RWPE1 (cell line): ENCODE results near the gene CCND3.

Experiments
- CTCF ChIA-PET: fragments of 350-600 bp; sonication (Branson Sonifier 250); formaldehyde crosslinking; extraction: SDS; loops from one replicate; lab custom pipeline; 2021; lab: Yijun Ruan, JAX
- POLR2A ChIA-PET: fragments of 400-600 bp; formaldehyde crosslinking; extraction: SDS; loops from one replicate; lab custom pipeline; 2020; ENCODE audit warnings: antibody characterized with exemption; ENCODE audit not compliant: low non-redundant PET; lab: Yijun Ruan, JAX
- DNase-seq: peaks from one replicate; pipeline ENCODE4 v3.0.0; 2012; ENCODE audit warnings: low spot score
- H3K27ac ChIP-seq: fragments of 450-650 bp; 2 replicates; pipeline ENCODE4 v1.5.1; 2017
- TF ChIP-seq, protein P1 (sequence below): fragments of 450-650 bp; conservative IDR thresholded peaks from 2 replicates; pipeline ENCODE4 v1.5.1; 2017; ENCODE audit warnings: low read depth, mild to moderate bottlenecking

The CCND3 gene

DNA sequence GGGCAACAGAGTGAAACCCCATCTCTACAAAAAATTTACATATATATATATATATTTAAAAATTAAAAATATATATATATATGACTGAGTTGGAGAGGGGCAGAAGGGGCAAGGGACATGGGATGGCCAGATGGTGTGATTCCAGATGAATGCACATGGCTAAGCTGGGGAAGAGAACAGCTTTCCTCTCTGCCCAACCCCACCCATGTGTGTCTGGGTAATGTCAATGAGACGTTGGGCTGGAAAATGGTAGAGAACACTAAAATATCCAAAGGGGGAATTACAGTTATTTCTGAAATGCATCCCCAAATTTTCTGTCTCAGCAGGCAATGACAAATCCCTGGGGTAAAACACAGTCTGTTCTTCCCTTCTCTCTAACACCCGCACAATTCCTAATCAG is 31.2 kb upstream of the CCND3 start:
- TF ChIP-seq, protein P1, sequence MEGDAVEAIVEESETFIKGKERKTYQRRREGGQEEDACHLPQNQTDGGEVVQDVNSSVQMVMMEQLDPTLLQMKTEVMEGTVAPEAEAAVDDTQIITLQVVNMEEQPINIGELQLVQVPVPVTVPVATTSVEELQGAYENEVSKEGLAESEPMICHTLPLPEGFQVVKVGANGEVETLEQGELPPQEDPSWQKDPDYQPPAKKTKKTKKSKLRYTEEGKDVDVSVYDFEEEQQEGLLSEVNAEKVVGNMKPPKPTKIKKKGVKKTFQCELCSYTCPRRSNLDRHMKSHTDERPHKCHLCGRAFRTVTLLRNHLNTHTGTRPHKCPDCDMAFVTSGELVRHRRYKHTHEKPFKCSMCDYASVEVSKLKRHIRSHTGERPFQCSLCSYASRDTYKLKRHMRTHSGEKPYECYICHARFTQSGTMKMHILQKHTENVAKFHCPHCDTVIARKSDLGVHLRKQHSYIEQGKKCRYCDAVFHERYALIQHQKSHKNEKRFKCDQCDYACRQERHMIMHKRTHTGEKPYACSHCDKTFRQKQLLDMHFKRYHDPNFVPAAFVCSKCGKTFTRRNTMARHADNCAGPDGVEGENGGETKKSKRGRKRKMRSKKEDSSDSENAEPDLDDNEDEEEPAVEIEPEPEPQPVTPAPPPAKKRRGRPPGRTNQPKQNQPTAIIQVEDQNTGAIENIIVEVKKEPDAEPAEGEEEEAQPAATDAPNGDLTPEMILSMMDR = no peak
- POLR2A ChIA-PET = no interaction called here
- DNase-seq = no peak
- CTCF ChIA-PET = interaction anchor here (0.5 kb wide), 1 partner anchor 8 kb away, joined by 4 read pairs; no protein-coding TSS in a partner anchor
- no peak overlapping the region for H3K27ac ChIP-seq

DNA sequence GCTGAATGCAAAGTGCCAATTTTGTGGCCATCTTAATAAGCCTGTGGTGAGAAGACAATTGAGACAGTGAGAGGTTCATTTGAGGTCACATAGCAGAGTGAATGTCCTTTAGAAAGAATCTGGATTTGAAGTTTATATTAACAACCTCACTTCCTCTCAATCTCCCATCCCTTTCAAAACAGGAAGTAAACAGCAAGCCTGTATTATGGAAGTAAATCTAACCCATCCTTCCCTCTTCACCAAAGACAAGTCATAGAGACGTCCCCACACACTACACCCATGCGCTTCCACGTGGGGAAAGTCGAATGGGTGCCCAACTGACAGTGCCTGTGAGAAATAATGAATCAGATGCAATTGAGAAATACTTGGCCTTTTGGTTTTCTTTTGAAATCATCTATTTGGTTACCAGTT is 28.8 kb upstream of the CCND3 start:
- peak overlapping the region; percentile 40; the same call in 1 of the 2 replicates for H3K27ac ChIP-seq

DNA sequence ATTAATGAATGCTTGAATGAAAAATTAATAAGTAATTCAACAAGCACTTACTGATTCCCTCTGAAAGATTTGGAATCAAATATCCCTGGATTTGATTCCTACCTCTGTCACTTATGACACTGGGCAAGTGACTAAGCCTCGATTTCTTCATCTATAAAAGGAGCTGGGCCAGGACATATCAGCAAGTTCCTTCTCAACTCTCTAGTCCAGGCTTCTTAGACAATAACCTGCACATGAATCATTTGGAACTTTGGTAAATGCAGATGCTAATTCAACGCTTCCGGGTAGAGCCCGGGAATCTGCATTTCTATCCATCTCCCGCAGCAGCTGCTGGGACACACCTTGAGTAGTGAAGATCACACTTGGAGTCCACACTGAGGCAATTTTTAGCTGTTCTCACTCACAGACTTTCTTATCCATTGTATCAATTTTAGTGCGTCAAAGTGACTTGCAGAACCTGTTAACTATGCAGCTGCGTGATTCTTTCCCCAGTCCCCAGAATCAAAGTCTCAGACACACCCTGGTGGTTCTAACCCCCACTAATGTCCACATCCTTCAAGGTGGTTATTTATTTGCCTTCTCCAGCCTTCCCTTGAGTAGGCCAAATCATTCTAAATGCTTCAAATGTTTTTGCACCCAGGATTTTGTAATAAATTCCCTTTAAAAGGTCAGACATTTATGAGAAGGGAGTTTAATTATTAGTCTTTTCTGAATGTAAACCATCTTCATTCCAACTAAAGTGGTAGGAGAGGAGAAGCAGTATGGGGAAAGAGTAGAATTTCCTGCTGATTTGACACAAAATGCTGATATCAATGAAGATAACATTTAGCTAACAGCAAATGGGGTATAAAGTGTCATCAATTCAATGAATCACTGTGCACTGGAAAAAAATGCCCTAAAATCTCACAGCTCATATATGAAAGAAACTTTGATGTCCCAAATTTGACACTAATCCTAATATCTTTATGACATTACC is 26.0 kb upstream of the CCND3 start:
- POLR2A ChIA-PET = no interaction called here
- TF ChIP-seq, protein P1 = no peak
- CTCF ChIA-PET = interaction anchor here (0.6 kb wide), 2 partner anchors 144 to 160 kb away, joined by 3 to 4 read pairs; no protein-coding TSS in a partner anchor
- peak; percentile 49 for DNase-seq
- no peak overlapping the region for H3K27ac ChIP-seq

More for the DNA sequence above, 28.8 kb upstream of the CCND3 start:
- ChIA-PET CTCF (interaction anchor here (0.7 kb wide), 1 partner anchor 248 kb away, joined by 3 read pairs; no protein-coding TSS in a partner anchor), POLR2A (no interaction called here)
- TF ChIP-seq, protein P1 = no peak
- peak; percentile 31 for DNase-seq

DNA sequence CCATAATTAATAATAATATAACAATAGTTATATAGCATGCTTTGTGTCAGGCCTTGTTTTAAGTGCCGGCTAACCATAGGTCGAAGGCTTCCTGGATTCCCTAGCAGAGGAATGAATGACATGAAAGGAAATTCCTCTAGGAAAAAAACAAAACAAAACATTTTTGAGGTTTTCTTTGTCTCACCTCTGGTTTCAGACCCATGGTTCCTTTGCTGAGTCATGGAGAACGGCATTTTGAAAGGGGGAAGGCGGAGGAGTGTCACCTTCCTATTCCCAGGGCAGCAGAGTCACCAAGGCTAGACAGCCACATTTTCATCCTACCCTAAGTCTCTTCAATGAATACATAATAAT is 25.3 kb upstream of the CCND3 start:
- no peak overlapping the region for H3K27ac ChIP-seq
- POLR2A ChIA-PET = no interaction called here

DNA sequence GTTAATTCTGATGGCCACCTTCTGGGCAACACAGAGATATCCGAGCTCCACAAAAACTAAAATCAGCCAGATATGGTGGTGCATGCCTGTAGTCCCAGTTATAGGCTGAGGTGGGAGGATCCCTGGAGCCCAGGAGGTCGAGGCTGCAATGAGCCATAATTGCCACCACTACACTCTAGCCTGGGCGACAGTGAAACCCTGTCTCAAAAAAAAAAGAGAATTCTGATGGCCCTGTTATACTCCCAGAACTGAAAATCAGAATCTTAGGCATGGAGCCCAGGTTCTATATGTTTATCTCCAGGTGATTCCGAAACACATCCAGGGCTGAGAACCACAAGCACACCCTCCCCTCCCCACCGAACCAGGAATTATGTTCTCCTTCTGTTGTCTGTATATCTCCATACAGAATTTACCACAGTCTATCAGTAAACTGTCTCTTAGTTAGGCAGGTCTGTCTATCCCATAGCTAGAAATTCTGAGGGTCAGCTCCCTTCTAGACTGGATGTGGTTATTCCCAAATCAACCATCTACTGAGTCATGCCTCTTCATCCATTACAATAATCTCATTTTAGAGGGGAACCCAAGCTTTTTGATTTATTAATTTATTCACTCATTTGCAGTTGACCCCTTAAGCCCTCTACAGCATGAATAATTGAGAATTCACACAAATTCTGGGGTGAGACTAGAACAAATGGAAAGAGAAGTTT is 24.8 kb upstream of the CCND3 start:
- TF ChIP-seq, protein P1 = no peak
- no peak for DNase-seq
- H3K27ac ChIP-seq = no peak overlapping the region
- ChIA-PET POLR2A (no interaction called here), CTCF (no interaction called here)

More for the DNA sequence above, 25.3 kb upstream of the CCND3 start:
- CTCF ChIA-PET = no interaction called here
- TF ChIP-seq, protein P1 = no peak
- DNase-seq = peak; percentile 72

DNA sequence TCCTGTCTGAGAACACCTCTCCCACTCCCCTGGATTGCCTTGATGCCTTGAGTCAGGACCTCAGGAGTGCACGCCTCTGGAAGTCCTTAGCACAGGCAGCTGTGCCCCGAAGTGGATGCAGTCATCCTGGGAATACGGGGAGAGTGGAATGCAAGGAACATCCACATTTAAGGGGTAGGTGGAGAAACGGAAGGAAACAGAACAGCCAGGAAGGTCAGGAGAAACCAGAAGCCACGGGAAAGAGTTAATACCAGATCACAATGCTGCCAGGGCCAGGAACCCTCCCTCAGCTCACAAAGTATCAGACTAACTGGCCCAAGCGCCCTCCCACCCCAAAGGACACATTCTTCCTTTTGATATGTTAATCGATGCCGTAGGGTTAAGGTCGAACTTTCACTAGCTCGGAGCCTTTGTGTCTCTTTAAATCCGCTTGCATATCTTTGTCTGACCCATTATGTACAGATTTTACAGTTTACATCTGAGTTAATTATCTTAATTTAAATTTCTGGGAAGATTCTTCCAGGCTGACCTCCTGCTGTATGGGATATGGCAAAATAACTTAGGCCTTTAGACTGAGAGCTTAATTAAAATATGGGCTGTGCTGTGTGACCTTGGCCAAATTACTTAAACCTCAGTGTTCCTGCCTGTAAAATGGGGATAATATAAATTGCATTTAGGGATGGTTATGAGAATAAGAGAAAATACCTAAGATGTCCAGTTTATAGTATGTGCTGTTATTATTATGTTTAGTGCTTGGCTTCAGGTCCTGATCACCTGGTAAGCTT is 24.0 kb upstream of the CCND3 start:
- ChIA-PET POLR2A (no interaction called here), CTCF (no interaction called here)
- TF ChIP-seq, protein P1 = no peak
- no peak for DNase-seq
- H3K27ac ChIP-seq = no peak overlapping the region
